Ovary (tissue), 3 donors: ENCODE measurements around the gene LRP1.

Source experiments
- EP300 ChIP-seq: sonication (generic); formaldehyde crosslinking; IDR thresholded peaks from one replicate; pipeline ENCODE4 v1.6.1; 2017; ENCODE audit warnings: antibody characterized with exemption
- POLR2A ChIP-seq: fragments of 450-650 bp; IDR thresholded peaks from one replicate; pipeline ENCODE4 v1.6.1; 2017; ENCODE audit warnings: antibody characterized with exemption, mild to moderate bottlenecking, moderate library complexity
- TF ChIP-seq, protein P1 (sequence below), 3 donors: fragments of 450-650 bp in 2 of 3; fragments of 200-600 bp in 1 of 3; IDR thresholded peaks; one replicate each; pipeline versions ENCODE4 v1.5.1 to v1.8.0; 2016 to 2022; ENCODE audit warnings: antibody characterized with exemption in 3 of 3, mild to moderate bottlenecking in 1 of 3
- donor health status: DM: no; HTN: no; CAD: no.

DNA sequence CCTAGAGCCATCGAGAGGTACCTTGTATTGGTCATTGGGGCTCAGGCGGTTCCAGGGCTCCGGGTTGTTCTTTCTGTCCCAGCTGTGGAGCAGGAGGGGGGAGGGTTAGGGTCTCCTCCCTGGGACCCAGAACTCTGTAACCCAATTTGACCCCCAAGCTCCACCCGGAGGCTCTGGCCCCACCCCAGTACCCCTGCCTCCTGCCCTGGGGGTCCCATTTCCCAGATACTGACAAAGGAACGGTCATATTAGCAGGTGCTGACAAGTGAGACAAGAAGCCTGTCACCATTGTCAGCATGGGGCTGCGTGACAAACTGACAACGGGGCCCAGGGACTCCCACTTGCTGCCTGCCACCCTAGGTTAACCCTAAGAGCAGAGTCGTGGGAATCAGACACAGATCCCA, 107.4 kb downstream of the LRP1 start:
- TF ChIP-seq POLR2A, result no peak
- TF ChIP-seq, protein P1, sequence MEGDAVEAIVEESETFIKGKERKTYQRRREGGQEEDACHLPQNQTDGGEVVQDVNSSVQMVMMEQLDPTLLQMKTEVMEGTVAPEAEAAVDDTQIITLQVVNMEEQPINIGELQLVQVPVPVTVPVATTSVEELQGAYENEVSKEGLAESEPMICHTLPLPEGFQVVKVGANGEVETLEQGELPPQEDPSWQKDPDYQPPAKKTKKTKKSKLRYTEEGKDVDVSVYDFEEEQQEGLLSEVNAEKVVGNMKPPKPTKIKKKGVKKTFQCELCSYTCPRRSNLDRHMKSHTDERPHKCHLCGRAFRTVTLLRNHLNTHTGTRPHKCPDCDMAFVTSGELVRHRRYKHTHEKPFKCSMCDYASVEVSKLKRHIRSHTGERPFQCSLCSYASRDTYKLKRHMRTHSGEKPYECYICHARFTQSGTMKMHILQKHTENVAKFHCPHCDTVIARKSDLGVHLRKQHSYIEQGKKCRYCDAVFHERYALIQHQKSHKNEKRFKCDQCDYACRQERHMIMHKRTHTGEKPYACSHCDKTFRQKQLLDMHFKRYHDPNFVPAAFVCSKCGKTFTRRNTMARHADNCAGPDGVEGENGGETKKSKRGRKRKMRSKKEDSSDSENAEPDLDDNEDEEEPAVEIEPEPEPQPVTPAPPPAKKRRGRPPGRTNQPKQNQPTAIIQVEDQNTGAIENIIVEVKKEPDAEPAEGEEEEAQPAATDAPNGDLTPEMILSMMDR (IDR thresholded peaks at IDR 0.05), result no peak
- TF ChIP-seq EP300, result no peak
